ENCODE data around the gene TMEM135. TPM values are rescaled to one million over a fixed set of nuclear protein-coding genes. Genes with fewer than 3 reads are reported as not detected.

Gene TMEM135
- total RNA-seq, 1 donor from 2014 or later = 22.3 TPM

GRCh38 chr11:87134524-87135106 lies 96.9 kb downstream of the TMEM135 start:
- Histone ChIP-seq H3K9me3 (peaks cover 7% of the 10 kb centered on the region), H3K27ac (no peak overlapping the region), H3K36me3 (no peaks in the 10 kb centered on the region), H3K4me1 (no peaks in the 10 kb centered on the region), H3K4me3 (no peak overlapping the region), H3K27me3 (ENCODE audit: low read depth) (no peaks in the 10 kb centered on the region)
- TF ChIP-seq CTCF (IDR thresholded peaks at IDR 0.05) = no peak
- intact Hi-C loops (cut with DNase I) = no loop called here
- DNase-seq (no peak), ATAC-seq (no peak)

- peaks cover 11% of the 10 kb centered on the region for H3K9me3 ChIP-seq
Measured at GRCh38 chr11:87136236-87136635, 98.5 kb downstream of the TMEM135 start.

GRCh38 chr11:87137711-87138110 lies 100.0 kb downstream of the TMEM135 start:
- Histone ChIP-seq H3K36me3 (no peaks in the 10 kb centered on the region), H3K4me1 (no peaks in the 10 kb centered on the region), H3K27ac (no peak overlapping the region), H3K9me3 (peaks cover 11% of the 10 kb centered on the region), H3K27me3 (ENCODE audit: low read depth) (no peaks in the 10 kb centered on the region), H3K4me3 (no peak overlapping the region)
- intact Hi-C loops (cut with DNase I) = no loop called here
- ATAC-seq (no peak), DNase-seq (no peak)
- no peak for TF ChIP-seq CTCF (IDR thresholded peaks at IDR 0.05)

More at GRCh38 chr11:87136236-87136635, 98.5 kb downstream of the TMEM135 start:
- intact Hi-C loops (cut with DNase I) = no loop called here
- Histone ChIP-seq H3K27me3 (ENCODE audit: low read depth) (no peaks in the 10 kb centered on the region), H3K4me3 (no peak overlapping the region), H3K27ac (no peak overlapping the region), H3K4me1 (no peaks in the 10 kb centered on the region), H3K36me3 (no peaks in the 10 kb centered on the region)
- no peak for TF ChIP-seq CTCF (IDR thresholded peaks at IDR 0.05)
- ATAC-seq = no peak
- no peak for DNase-seq

- Histone ChIP-seq H3K4me3 (no peak overlapping the region), H3K36me3 (no peaks in the 10 kb centered on the region), H3K4me1 (peaks cover 4% of the 10 kb centered on the region), H3K27ac (no peak overlapping the region), H3K9me3 (peaks cover 11% of the 10 kb centered on the region), H3K27me3 (ENCODE audit: low read depth) (no peaks in the 10 kb centered on the region)
- ATAC-seq = no peak
- DNase-seq = no peak
- intact Hi-C loops (cut with DNase I) = no loop called here
- no peak for TF ChIP-seq CTCF (IDR thresholded peaks at IDR 0.05)
Measured at GRCh38 chr11:87139475-87139874, 101.7 kb downstream of the TMEM135 start.

GRCh38 chr11:87141322-87141721 lies 103.6 kb downstream of the TMEM135 start:
- TF ChIP-seq CTCF (IDR thresholded peaks at IDR 0.05) = no peak
- intact Hi-C loops (cut with DNase I) = no loop called here
- Histone ChIP-seq H3K27me3 (ENCODE audit: low read depth) (no peaks in the 10 kb centered on the region), H3K36me3 (no peaks in the 10 kb centered on the region), H3K27ac (no peak overlapping the region), H3K4me3 (no peak overlapping the region), H3K9me3 (peaks cover 11% of the 10 kb centered on the region), H3K4me1 (peaks cover 4% of the 10 kb centered on the region)
- ATAC-seq (no peak), DNase-seq (no peak)
